Neural progenitor cell (in vitro differentiated cells): Measurements from ENCODE around the gene BLOC1S4.

Source experiments
- EZH2 ChIP-seq: fragments of 200-600 bp; sonication (generic); IDR thresholded peaks from 2 replicates; pipeline ENCODE4 v1.6.1; 2017; ENCODE audit warnings: antibody characterized with exemption, mild to moderate bottlenecking, moderate library complexity
- EZH2phosphoT487 ChIP-seq: fragments of 200-600 bp; sonication (generic); IDR thresholded peaks from 2 replicates; pipeline ENCODE4 v1.6.1; 2017; ENCODE audit warnings: antibody characterized with exemption
- TF ChIP-seq, protein P1 (sequence below): fragments of 200-600 bp; sonication (generic); IDR thresholded peaks from 2 replicates; pipeline ENCODE4 v1.5.1; 2017; ENCODE audit warnings: antibody characterized with exemption, mild to moderate bottlenecking

DNA sequence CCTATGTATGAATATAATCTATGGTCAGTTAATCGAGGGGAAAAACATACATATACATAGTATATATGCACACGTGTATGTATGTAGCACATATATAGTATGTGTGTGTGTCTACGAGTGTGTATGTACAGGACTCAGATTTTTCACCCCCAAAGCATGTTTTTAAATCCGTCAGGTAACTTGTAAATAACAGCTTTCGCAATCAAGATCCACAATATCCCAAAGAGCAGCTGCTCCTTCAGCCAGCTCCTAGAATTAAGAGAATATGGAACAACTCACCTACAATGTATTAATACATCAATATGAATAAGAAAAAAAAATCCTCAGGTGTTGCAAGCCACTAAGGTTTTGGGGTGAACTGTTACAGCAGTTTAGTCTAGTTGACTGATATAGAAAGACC, 9.8 kb upstream of the BLOC1S4 start:
- TF ChIP-seq, protein P1, sequence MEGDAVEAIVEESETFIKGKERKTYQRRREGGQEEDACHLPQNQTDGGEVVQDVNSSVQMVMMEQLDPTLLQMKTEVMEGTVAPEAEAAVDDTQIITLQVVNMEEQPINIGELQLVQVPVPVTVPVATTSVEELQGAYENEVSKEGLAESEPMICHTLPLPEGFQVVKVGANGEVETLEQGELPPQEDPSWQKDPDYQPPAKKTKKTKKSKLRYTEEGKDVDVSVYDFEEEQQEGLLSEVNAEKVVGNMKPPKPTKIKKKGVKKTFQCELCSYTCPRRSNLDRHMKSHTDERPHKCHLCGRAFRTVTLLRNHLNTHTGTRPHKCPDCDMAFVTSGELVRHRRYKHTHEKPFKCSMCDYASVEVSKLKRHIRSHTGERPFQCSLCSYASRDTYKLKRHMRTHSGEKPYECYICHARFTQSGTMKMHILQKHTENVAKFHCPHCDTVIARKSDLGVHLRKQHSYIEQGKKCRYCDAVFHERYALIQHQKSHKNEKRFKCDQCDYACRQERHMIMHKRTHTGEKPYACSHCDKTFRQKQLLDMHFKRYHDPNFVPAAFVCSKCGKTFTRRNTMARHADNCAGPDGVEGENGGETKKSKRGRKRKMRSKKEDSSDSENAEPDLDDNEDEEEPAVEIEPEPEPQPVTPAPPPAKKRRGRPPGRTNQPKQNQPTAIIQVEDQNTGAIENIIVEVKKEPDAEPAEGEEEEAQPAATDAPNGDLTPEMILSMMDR: no peak
- TF ChIP-seq EZH2 (no peak), EZH2phosphoT487 (no peak)
